ENCODE data around the gene MIB1.

The MIB1 gene

GRCh38 chr18:21826196-21826595 lies 85.6 kb downstream of the MIB1 start:
- ChIA-PET POLR2A (no interaction called here), CTCF (interaction anchor here (0.7 to 1.3 kb wide), 3 partner anchors 9 to 1046 kb away, joined by 3 to 4 read pairs (median 3); no protein-coding TSS in a partner anchor)
- no peak for TF ChIP-seq ZNF704 (tag by site-specific recombination; IDR thresholded peaks at IDR 0.05)
- TF ChIP-seq ZNF791 (tag by site-specific recombination; IDR thresholded peaks at IDR 0.05): no peak
- TF ChIP-seq ZFHX2 (tag by site-specific recombination; conservative IDR thresholded peaks at IDR 0.05): no peak
- no peak for TF ChIP-seq ZNF624 (tag by site-specific recombination; IDR thresholded peaks at IDR 0.05)
- no peak for TF ChIP-seq ZNF677 (tag by site-specific recombination; IDR thresholded peaks at IDR 0.05)
- no peak for TF ChIP-seq ZNF132 (tag by site-specific recombination; IDR thresholded peaks at IDR 0.05; ENCODE audit: borderline replicate concordance)
- no peak for TF ChIP-seq ZNF692 (tag by site-specific recombination; IDR thresholded peaks at IDR 0.05)
- TF ChIP-seq ZNF621 (tag by site-specific recombination; IDR thresholded peaks at IDR 0.05): no peak
- TF ChIP-seq ZNF223 (tag by site-specific recombination; IDR thresholded peaks at IDR 0.05): no peak
- peaks cover 6 to 9% of the 10 kb centered on the region in 2 experiments; a peak in 2 of 3 replicates for H3K36me3 ChIP-seq (ENCODE audit: control insufficient read depth in 2 of 2, insufficient read depth in 1 of 2, low read length in 2 of 2)
- H3K9me3 ChIP-seq (ENCODE audit: control insufficient read depth, insufficient read depth, low read depth, low read length): no peaks in the 10 kb centered on the region
- H3K4me1 ChIP-seq (ENCODE audit: control insufficient read depth, insufficient read depth, low read length): no peaks in the 10 kb centered on the region
- no peak overlapping the region for H3K27ac ChIP-seq (ENCODE audit: extremely low read depth, low read depth, low read length)
- H3K4me3 ChIP-seq (ENCODE audit: low read depth, low read length): no peak overlapping the region

- Histone ChIP-seq H3K4me1 (ENCODE audit: control insufficient read depth, insufficient read depth, low read length) (no peaks in the 10 kb centered on the region), H3K36me3 (ENCODE audit: control insufficient read depth in 2 of 2, insufficient read depth in 1 of 2, low read length in 2 of 2) (peaks cover 6 to 7% of the 10 kb centered on the region in 2 experiments; a peak in 2 of 3 replicates), H3K27ac (ENCODE audit: extremely low read depth, low read depth, low read length) (no peak overlapping the region), H3K4me3 (ENCODE audit: low read depth, low read length) (no peak overlapping the region), H3K9me3 (ENCODE audit: control insufficient read depth, insufficient read depth, low read depth, low read length) (no peaks in the 10 kb centered on the region)
- CTCF ChIA-PET: interaction anchor here (0.9 to 1.3 kb wide), 3 partner anchors 9 to 338 kb away, joined by 3 to 4 read pairs (median 3); no protein-coding TSS in a partner anchor
- TF ChIP-seq ZFP37 (tag by site-specific recombination; IDR thresholded peaks at IDR 0.05) (no peak), ZNF560 (tag by site-specific recombination; IDR thresholded peaks at IDR 0.05; ENCODE audit: borderline replicate concordance) (no peak), ZNF362 (tag by site-specific recombination; IDR thresholded peaks at IDR 0.05) (no peak), ZNF76 (tag by site-specific recombination; IDR thresholded peaks at IDR 0.05; ENCODE audit: borderline replicate concordance, low read depth) (no peak), ZNF148 (tag by site-specific recombination; IDR thresholded peaks at IDR 0.05; ENCODE audit: borderline replicate concordance) (no peak), ZNF701 (tag by site-specific recombination; IDR thresholded peaks at IDR 0.05) (no peak), ZNF157 (tag by site-specific recombination; IDR thresholded peaks at IDR 0.05) (no peak)
- POLR2A ChIA-PET: no interaction called here
Measured at GRCh38 chr18:21826641-21827302, 86.2 kb downstream of the MIB1 start.

Measured in HEK293 (cell line).